Lower lobe of right lung (tissue), 2 donors: Measurements from ENCODE around the gene AFG1L. TPM values are rescaled to one million over a fixed set of nuclear protein-coding genes. Genes with fewer than 3 reads are reported as not detected.
A peak's percentile ranks its signal among the peaks of the same experiment; 100 is the strongest.
"Not testable (repeated sequence)": the region's sequence is repeated elsewhere in the genome, so short reads cannot be mapped to it uniquely, and the experiment has no call there.

ENCODE experiments used
- ATAC-seq, 2 donors: fragments of 200-7000 bp; cut with Tn5 transposase; one replicate each; pipeline ENCODE4 v1.9.1; 2020 to 2022; ENCODE audit warnings: mild to moderate bottlenecking in 2 of 2, moderate library complexity in 2 of 2
- DNase-seq: peaks from one replicate; pipeline ENCODE4 v3.0.0-alpha.2; 2020
- H3K27ac ChIP-seq: fragments of 200-600 bp; one replicate; pipeline ENCODE4 v1.8.0; 2022
- H3K27me3 ChIP-seq: fragments of 200-600 bp; one replicate; pipeline ENCODE4 v1.8.0; 2022; ENCODE audit warnings: low read depth
- H3K36me3 ChIP-seq: fragments of 200-600 bp; one replicate; pipeline ENCODE4 v1.8.0; 2022; ENCODE audit warnings: mild to moderate bottlenecking
- H3K4me1 ChIP-seq: fragments of 200-600 bp; one replicate; pipeline ENCODE4 v1.8.0; 2022
- H3K4me3 ChIP-seq: fragments of 200-600 bp; one replicate; pipeline ENCODE4 v1.8.0; 2022; ENCODE audit warnings: mild to moderate bottlenecking
- H3K9me3 ChIP-seq: fragments of 200-600 bp; one replicate; pipeline ENCODE4 v1.8.0; 2022
- intact Hi-C: fragments of 100-400 bp; cut with DNase I; formaldehyde crosslinking; loops from one replicate; pipeline ENCODE4 v1.11.0; 2022
- total RNA-seq: library from RNA; stranded (reverse); fragmentation: NEBNext Ultra II Directional; extraction: Animal tissue kit (Norgen Biotek cat#: 25700); gene quantifications from one replicate; pipeline ENCODE4 v1.2.1, GENCODE V29; 2021
- TF ChIP-seq, protein P1 (sequence below): fragments of 200-600 bp; IDR thresholded peaks from one replicate; pipeline ENCODE4 v1.8.0; 2022; ENCODE audit warnings: antibody characterized with exemption, mild to moderate bottlenecking
- donor health status: DM: no; HTN: yes; CAD: no; lungs with severe emphysema.

The AFG1L gene
- total RNA-seq, 1 donor from 2014 or later: 7.4 TPM

DNA sequence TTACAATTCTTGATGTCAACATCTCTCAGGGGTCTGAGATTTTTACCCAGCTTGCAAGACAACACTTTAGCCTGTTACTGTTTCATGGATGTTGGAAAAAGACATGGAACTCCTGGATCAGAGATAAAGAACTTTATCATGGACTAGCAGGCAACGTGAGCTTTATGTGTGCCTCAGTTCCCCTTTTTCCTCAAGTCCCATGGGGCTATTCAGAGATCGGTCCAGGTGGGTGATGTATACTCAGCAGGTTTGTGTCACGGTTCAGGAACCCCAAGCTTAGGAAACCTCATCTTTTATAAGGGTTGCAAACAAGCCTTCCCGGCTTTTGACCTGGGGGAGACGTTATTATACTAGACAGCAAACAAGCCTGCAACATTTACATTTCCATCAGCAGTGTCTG is 15.0 kb downstream of the AFG1L start:
- Histone ChIP-seq H3K9me3 (no peaks in the 10 kb centered on the region), H3K4me1 (no peaks in the 10 kb centered on the region), H3K27ac (no peak overlapping the region), H3K4me3 (no peak overlapping the region), H3K36me3 (no peaks in the 10 kb centered on the region), H3K27me3 (no peaks in the 10 kb centered on the region)
- DNase-seq (no peak), ATAC-seq (no peak)
- TF ChIP-seq, protein P1, sequence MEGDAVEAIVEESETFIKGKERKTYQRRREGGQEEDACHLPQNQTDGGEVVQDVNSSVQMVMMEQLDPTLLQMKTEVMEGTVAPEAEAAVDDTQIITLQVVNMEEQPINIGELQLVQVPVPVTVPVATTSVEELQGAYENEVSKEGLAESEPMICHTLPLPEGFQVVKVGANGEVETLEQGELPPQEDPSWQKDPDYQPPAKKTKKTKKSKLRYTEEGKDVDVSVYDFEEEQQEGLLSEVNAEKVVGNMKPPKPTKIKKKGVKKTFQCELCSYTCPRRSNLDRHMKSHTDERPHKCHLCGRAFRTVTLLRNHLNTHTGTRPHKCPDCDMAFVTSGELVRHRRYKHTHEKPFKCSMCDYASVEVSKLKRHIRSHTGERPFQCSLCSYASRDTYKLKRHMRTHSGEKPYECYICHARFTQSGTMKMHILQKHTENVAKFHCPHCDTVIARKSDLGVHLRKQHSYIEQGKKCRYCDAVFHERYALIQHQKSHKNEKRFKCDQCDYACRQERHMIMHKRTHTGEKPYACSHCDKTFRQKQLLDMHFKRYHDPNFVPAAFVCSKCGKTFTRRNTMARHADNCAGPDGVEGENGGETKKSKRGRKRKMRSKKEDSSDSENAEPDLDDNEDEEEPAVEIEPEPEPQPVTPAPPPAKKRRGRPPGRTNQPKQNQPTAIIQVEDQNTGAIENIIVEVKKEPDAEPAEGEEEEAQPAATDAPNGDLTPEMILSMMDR: no peak
- intact Hi-C loops: no loop called here

GRCh38 chr6:108312605-108313004 is 17.8 kb downstream of the AFG1L start:
- intact Hi-C loops: no loop called here
- DNase-seq (no peak), ATAC-seq (no peak)
- Histone ChIP-seq H3K27ac (no peak overlapping the region), H3K27me3 (no peaks in the 10 kb centered on the region), H3K36me3 (no peaks in the 10 kb centered on the region), H3K9me3 (no peaks in the 10 kb centered on the region), H3K4me1 (no peaks in the 10 kb centered on the region), H3K4me3 (no peak overlapping the region)
- TF ChIP-seq, protein P1: no peak

GRCh38 chr6:108321253-108321747 is 26.4 kb downstream of the AFG1L start:
- intact Hi-C loops: no loop called here
- TF ChIP-seq, protein P1: no peak

GRCh38 chr6:108322728-108323127 is 27.9 kb downstream of the AFG1L start:
- peaks cover 8% of the 10 kb centered on the region for H3K36me3 ChIP-seq
- DNase-seq: no peak

More at GRCh38 chr6:108321253-108321747, 26.4 kb downstream of the AFG1L start:
- Histone ChIP-seq H3K4me1 (no peaks in the 10 kb centered on the region), H3K9me3 (no peaks in the 10 kb centered on the region), H3K27ac (no peak overlapping the region), H3K4me3 (no peak overlapping the region), H3K36me3 (peaks cover 8% of the 10 kb centered on the region), H3K27me3 (no peaks in the 10 kb centered on the region)
- ATAC-seq (peak; percentile 77 to 89), DNase-seq (no peak)

DNA sequence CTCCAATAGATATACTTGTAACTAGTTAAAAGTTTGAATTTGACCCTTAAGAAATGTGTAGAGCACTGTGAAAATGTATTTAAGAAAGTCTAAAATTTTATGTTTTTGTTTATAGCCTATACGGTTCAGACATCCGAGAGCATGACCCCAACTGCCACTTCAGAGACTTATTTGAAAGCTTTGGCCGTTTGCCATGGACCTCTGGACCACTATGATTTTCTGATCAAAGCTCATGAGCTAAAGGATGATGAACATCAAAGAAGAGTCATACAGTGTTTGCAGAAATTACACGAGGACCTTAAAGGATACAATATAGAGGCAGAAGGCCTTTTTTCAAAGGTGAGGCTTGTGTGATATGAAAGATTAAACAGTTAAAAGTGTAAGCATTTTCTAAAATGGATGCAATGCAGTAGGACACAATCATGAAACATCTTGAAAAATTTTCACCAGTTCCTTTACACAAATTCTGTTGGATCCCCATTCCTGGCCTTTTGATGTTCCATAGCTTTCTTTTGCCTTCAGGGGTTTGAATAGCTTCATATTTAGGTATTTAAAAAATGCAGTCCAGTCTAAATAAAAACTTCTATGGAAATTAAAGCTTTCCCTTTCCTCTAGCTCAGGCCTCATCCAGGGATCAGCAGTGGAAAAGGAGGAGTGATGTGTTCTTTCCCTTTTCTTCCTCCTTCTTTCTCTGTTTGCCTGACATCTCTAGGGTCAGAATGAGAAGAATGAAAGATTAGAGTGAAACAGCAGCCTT is 29.0 kb downstream of the AFG1L start:
- TF ChIP-seq, protein P1: no peak
- no peak for ATAC-seq
- Histone ChIP-seq H3K27me3 (no peaks in the 10 kb centered on the region), H3K4me1 (no peaks in the 10 kb centered on the region), H3K36me3 (peaks cover 8% of the 10 kb centered on the region), H3K4me3 (no peak overlapping the region), H3K27ac (no peak overlapping the region), H3K9me3 (no peaks in the 10 kb centered on the region)
- intact Hi-C loops: no loop called here
- no peak for DNase-seq

More at GRCh38 chr6:108322728-108323127, 27.9 kb downstream of the AFG1L start:
- no peak for ATAC-seq
- TF ChIP-seq, protein P1: no peak
- H3K27me3 ChIP-seq: no peaks in the 10 kb centered on the region
- H3K27ac ChIP-seq: no peak overlapping the region
- intact Hi-C loops: no loop called here
- no peak overlapping the region for H3K4me3 ChIP-seq
- H3K9me3 ChIP-seq: no peaks in the 10 kb centered on the region
- no peaks in the 10 kb centered on the region for H3K4me1 ChIP-seq

- H3K4me1 ChIP-seq, DNase-seq, H3K4me3 ChIP-seq, ATAC-seq, H3K27me3 ChIP-seq, intact Hi-C loops, H3K36me3 ChIP-seq, H3K27ac ChIP-seq, H3K9me3 ChIP-seq: not testable (repeated sequence)
These were observed 35.4 kb downstream of the AFG1L start for GRCh38 chr6:108330221-108330785.
